Ureter (tissue), 1 donor: ENCODE data around the gene C2CD3. TPM values are rescaled to one million over a fixed set of nuclear protein-coding genes. Genes with fewer than 3 reads are reported as not detected.
"Not testable (repeated sequence)": the region's sequence is repeated elsewhere in the genome, so short reads cannot be mapped to it uniquely, and the experiment has no call there.

Experiments
- DNase-seq: peaks from one replicate; pipeline ENCODE4 v3.0.0-alpha.2; 2020; ENCODE audit warnings: low spot score
- total RNA-seq: library from RNA; stranded (reverse); gene quantifications from one replicate; pipeline ENCODE4 v1.2.4, GENCODE V29; 2023
- donor health status: DM: yes; HTN: yes; CAD: no.

C2CD3 gene
- total RNA-seq, 1 donor from 2014 or later, result 40.5 TPM

- no peak for DNase-seq
Observed at GRCh38 chr11:74002832-74003231, 168.0 kb downstream of the C2CD3 start.

GRCh38 chr11:74001822-74002286 is 168.9 kb downstream of the C2CD3 start:
- no peak for DNase-seq

- DNase-seq, result no peak
Observed at GRCh38 chr11:74000307-74001133, 170.3 kb downstream of the C2CD3 start.

GRCh38 chr11:73999581-74000306 is 171.1 kb downstream of the C2CD3 start:
- no peak for DNase-seq

GRCh38 chr11:73998846-73999575 is 171.8 kb downstream of the C2CD3 start:
- DNase-seq, result no peak

GRCh38 chr11:73997120-73997770 is 173.6 kb downstream of the C2CD3 start:
- no peak for DNase-seq

GRCh38 chr11:73996161-73996747 is 174.5 kb downstream of the C2CD3 start:
- no peak for DNase-seq

GRCh38 chr11:73995731-73996130 is 175.1 kb downstream of the C2CD3 start:
- DNase-seq, result no peak

GRCh38 chr11:73995247-73995646 is 175.6 kb downstream of the C2CD3 start:
- DNase-seq, result no peak

- DNase-seq, result no peak
Observed at GRCh38 chr11:73991471-73992006, 179.3 kb downstream of the C2CD3 start.

GRCh38 chr11:73990730-73991129 is 180.1 kb downstream of the C2CD3 start:
- DNase-seq, result no peak

GRCh38 chr11:73989156-73989555 is 181.6 kb downstream of the C2CD3 start:
- no peak for DNase-seq

GRCh38 chr11:73988227-73988626 is 182.6 kb downstream of the C2CD3 start:
- no peak for DNase-seq

GRCh38 chr11:73985661-73986060 is 185.1 kb downstream of the C2CD3 start:
- not testable (repeated sequence) for DNase-seq

- DNase-seq, result no peak
Observed at GRCh38 chr11:73983741-73984538, 186.9 kb downstream of the C2CD3 start.

- peak; percentile 94 for DNase-seq
Observed at GRCh38 chr11:73982990-73983740, 187.6 kb downstream of the C2CD3 start.

- peak; percentile 91 for DNase-seq
Observed at GRCh38 chr11:73982595-73982989, 188.2 kb downstream of the C2CD3 start, which contains the start of gene UCP2. UCP2 (minus strand) TSS chr11:73982843; CDS start chr11:73978378, 4,465 bp downstream.

GRCh38 chr11:73981051-73981805 is 189.6 kb downstream of the C2CD3 start:
- no peak for DNase-seq
